ENCODE results near the gene TRPC3.

TRPC3 gene

DNA sequence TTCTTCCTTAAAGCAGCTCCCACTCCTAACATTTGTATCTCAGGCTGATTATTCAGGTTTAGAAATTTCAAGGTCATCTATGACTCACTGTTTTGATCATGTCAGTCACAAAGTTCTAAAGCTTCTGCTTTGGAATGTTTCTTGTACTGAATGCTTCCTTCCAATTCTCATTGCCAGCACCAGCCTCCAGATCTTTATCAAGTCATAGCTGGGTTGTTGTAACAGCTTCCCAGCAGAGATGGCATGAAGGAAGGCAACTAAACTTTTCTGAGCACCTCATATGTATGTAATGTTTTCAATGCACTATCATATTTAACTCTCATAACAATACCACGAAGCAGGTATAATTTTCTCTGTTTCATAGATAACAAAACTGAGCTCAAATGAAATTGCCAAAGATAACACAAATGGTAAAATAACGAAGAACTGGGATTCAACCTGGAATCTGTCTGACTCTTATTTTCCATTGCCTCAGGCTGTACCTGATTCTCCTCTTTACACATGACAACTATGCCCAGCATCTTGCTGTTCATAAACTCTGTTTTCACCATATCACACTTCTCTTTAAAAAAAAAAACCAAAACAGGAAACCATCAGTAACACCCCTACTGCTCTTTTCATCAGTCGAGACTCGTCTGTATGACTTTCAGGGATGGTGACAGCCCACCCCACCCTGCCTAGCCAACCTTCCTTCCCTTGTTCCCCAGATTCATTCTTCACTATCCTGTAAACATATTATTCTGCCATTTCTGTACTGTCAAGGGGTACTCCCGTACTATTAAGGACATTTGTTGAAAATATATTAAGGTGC is 13.4 kb downstream of the TRPC3 start:
- Histone ChIP-seq H3K27me3 (replicated peaks; ENCODE audit: control insufficient read depth, insufficient read depth, low read length) (no peaks in the 10 kb centered on the region; the same call in 1 of the 2 replicates), H3K4me3 (replicated peaks; ENCODE audit: low read depth, low read length) (no peak overlapping the region), H3K36me3 (ENCODE audit: control insufficient read depth, insufficient read depth, low read length) (no peaks in the 10 kb centered on the region)
- no peak for DNase-seq (ENCODE audit: extremely low read depth, insufficient read length)
- no peak for TF ChIP-seq CTCF (IDR thresholded peaks at IDR 0.05; ENCODE audit: insufficient read depth, low read length, poor library complexity, severe bottlenecking)

- Histone ChIP-seq H3K4me3 (replicated peaks; ENCODE audit: low read depth, low read length) (no peak overlapping the region), H3K36me3 (ENCODE audit: control insufficient read depth, insufficient read depth, low read length) (no peaks in the 10 kb centered on the region), H3K27me3 (replicated peaks; ENCODE audit: control insufficient read depth, insufficient read depth, low read length) (no peaks in the 10 kb centered on the region; the same call in 1 of the 2 replicates)
- no peak for DNase-seq (ENCODE audit: extremely low read depth, insufficient read length)
- TF ChIP-seq CTCF (IDR thresholded peaks at IDR 0.05; ENCODE audit: insufficient read depth, low read length, poor library complexity, severe bottlenecking): no peak
These were observed 15.8 kb downstream of the TRPC3 start for GRCh38 chr4:121936101-121936500.

GRCh38 chr4:121934635-121935034 is 17.2 kb downstream of the TRPC3 start:
- Histone ChIP-seq H3K36me3 (ENCODE audit: control insufficient read depth, insufficient read depth, low read length) (no peaks in the 10 kb centered on the region), H3K27me3 (replicated peaks; ENCODE audit: control insufficient read depth, insufficient read depth, low read length) (no peaks in the 10 kb centered on the region; the same call in 1 of the 2 replicates), H3K4me3 (replicated peaks; ENCODE audit: low read depth, low read length) (no peak overlapping the region)
- no peak for TF ChIP-seq CTCF (IDR thresholded peaks at IDR 0.05; ENCODE audit: insufficient read depth, low read length, poor library complexity, severe bottlenecking)
- no peak for DNase-seq (ENCODE audit: extremely low read depth, insufficient read length)

DNA sequence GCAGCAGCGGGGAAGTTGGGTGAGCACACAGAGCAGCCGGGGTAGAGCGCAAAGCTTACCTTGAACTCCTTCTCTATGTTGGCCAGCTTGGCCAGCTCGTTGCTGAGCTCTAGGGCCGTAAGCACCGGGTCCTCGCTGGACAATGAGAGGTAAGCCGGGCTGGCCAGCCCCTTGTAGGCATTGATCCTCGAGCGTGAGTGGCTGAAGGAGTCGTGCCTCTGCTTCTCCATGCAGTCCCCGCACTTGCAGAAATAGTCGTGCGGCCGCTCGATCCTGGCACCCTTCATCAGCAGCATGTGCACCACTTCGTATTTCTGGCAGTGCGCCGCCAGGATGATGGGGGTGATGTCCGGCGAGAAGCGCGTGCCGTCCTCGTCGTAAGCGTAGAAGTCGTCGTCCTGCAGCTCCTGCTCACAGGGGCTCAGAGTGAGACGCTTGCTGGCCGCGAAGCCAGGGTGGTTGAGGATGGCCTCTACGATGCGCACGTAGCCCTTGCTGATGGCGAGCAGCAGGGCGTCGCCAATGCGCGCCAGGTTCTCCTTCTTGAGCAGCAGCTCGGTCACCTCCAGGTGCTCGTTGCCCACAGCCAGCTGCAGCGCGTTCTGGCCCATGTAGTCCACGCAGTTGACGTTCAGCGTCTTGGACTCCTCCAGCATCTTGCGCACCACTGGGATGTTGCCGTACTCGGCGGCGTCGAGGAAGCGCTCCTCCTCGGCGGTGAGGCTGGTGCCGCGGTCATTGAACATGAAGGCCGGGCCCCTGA is 19.5 kb downstream of the TRPC3 start:
- Histone ChIP-seq H3K36me3 (ENCODE audit: control insufficient read depth, insufficient read depth, low read length) (no peaks in the 10 kb centered on the region), H3K4me3 (replicated peaks; ENCODE audit: low read depth, low read length) (no peak overlapping the region), H3K27me3 (replicated peaks; ENCODE audit: control insufficient read depth, insufficient read depth, low read length) (no peaks in the 10 kb centered on the region; the same call in 1 of the 2 replicates)
- TF ChIP-seq CTCF (IDR thresholded peaks at IDR 0.05; ENCODE audit: insufficient read depth, low read length, poor library complexity, severe bottlenecking): no peak
- DNase-seq (ENCODE audit: extremely low read depth, insufficient read length): peak; percentile 10

DNA sequence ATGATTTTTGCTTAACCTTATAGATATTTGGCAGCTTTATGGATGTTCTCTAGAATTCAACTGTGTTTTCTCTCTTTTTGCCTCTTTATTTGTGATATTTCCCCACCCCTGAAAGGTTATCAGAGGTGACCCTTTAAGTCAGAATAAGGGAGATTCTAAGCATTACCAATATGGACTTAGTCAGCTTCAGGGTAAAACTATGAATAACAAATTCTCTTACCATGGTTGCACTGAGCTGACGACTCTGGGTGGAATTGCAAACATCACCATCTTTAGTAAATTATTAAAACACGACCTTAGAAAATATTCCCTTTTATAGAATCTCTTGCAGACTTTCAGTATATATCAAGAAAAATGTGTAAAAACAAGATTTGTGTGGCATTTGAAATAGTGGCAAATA is 21.6 kb downstream of the TRPC3 start:
- Histone ChIP-seq H3K4me3 (replicated peaks; ENCODE audit: low read depth, low read length) (no peak overlapping the region), H3K27me3 (replicated peaks; ENCODE audit: control insufficient read depth, insufficient read depth, low read length) (no peaks in the 10 kb centered on the region; the same call in 1 of the 2 replicates), H3K36me3 (ENCODE audit: control insufficient read depth, insufficient read depth, low read length) (no peaks in the 10 kb centered on the region)
- DNase-seq (ENCODE audit: extremely low read depth, insufficient read length): no peak
- no peak for TF ChIP-seq CTCF (IDR thresholded peaks at IDR 0.05; ENCODE audit: insufficient read depth, low read length, poor library complexity, severe bottlenecking)
